K562 (cell line): Measurements from ENCODE around the gene CDC14A. TPM values are rescaled to one million over a fixed set of nuclear protein-coding genes. Genes with fewer than 3 reads are reported as not detected.

Experiments used
- ASH1L ChIP-seq: fragments of 450-650 bp; IDR thresholded peaks from 2 replicates; pipeline ENCODE4 v1.6.1; 2018; ENCODE audit warnings: borderline replicate concordance, mild to moderate bottlenecking, low read depth; ENCODE audit not compliant: partially characterized antibody
- CBX3 ChIP-seq, 2 experiments: IDR thresholded peaks; 1 replicate in 1 of 2; 2 replicates in 1 of 2; pipeline ENCODE4 v1.6.1; 2012; ENCODE audit warnings: inconsistent platforms in 2 of 2, low read length in 2 of 2, borderline replicate concordance in 1 of 2, control low read depth in 1 of 2
- CHAMP1 ChIP-seq: fragments of 450-650 bp; IDR thresholded peaks from 2 replicates; pipeline ENCODE4 v1.6.1; 2016; ENCODE audit warnings: mild to moderate bottlenecking
- CLOCK ChIP-seq: fragments of 250-450 bp; sonication (Bioruptor Pico); IDR thresholded peaks from 2 replicates; pipeline ENCODE4 v1.4.0; 2020; ENCODE audit warnings: mild to moderate bottlenecking, moderate library complexity, borderline replicate concordance
- DMBX1 ChIP-seq: fragments of 250-450 bp; sonication (Bioruptor Pico); IDR thresholded peaks from 2 replicates; pipeline ENCODE4 v1.8.0; 2022; ENCODE audit warnings: inconsistent platforms, mild to moderate bottlenecking, moderate library complexity, borderline replicate concordance
- ELF2 ChIP-seq: fragments of 250-450 bp; sonication (Bioruptor Pico); IDR thresholded peaks from 2 replicates; pipeline ENCODE4 v1.5.0; 2021; ENCODE audit warnings: mild to moderate bottlenecking
- ETV1 ChIP-seq: fragments of 450-650 bp; conservative IDR thresholded peaks from 2 replicates; pipeline ENCODE4 v1.6.1; 2016; ENCODE audit warnings: missing genetic modification characterization, control low read depth, low read depth, missing compliant biosample characterization
- IRF1 ChIP-seq: sonication (generic); formaldehyde crosslinking; IDR thresholded peaks from 2 replicates; pipeline ENCODE4 v1.8.0; 2022; ENCODE audit warnings: missing genetic modification reagents, mild to moderate bottlenecking, borderline replicate concordance
- IRF2 ChIP-seq: sonication (generic); formaldehyde crosslinking; IDR thresholded peaks from 2 replicates; pipeline ENCODE4 v1.8.1; 2022; ENCODE audit warnings: mild to moderate bottlenecking, missing genetic modification reagents
- KAT8 ChIP-seq: fragments of 450-650 bp; IDR thresholded peaks from 2 replicates; pipeline ENCODE4 v1.6.1; 2016; ENCODE audit warnings: low read depth, mild to moderate bottlenecking
- KLF10 ChIP-seq: fragments of 250-450 bp; sonication (Bioruptor Pico); IDR thresholded peaks from 2 replicates; pipeline ENCODE4 v1.6.1; 2021; ENCODE audit warnings: matching md5 sums
- MAZ ChIP-seq, 2 experiments: fragments of 450-650 bp in 1 of 2; sonication (generic) in 1 of 2; formaldehyde crosslinking; IDR thresholded peaks in 1 of 2; conservative IDR thresholded peaks in 1 of 2; 2 replicates each; pipeline versions ENCODE4 v1.4.0 to v1.5.0; 2020; ENCODE audit warnings: mild to moderate bottlenecking in 1 of 2, missing genetic modification reagents in 1 of 2
- MECOM ChIP-seq: fragments of 250-450 bp; sonication (Bioruptor Pico); IDR thresholded peaks from 2 replicates; pipeline ENCODE4 v1.8.0; 2022; ENCODE audit warnings: inconsistent platforms
- NBN ChIP-seq: fragments of 450-650 bp; IDR thresholded peaks from 2 replicates; pipeline ENCODE4 v1.6.1; 2016; ENCODE audit warnings: low read depth, mild to moderate bottlenecking
- PHF8 ChIP-seq: fragments of 200-600 bp; sonication (generic); IDR thresholded peaks from 2 replicates; pipeline ENCODE4 v1.6.1; 2012; ENCODE audit warnings: mixed run types, mild to moderate bottlenecking, inconsistent platforms, low read length, moderate library complexity, borderline replicate concordance
- POLR2AphosphoS5 ChIP-seq: IDR thresholded peaks from 2 replicates; pipeline ENCODE4 v1.6.1; 2011; ENCODE audit warnings: mild to moderate bottlenecking, low read depth, low read length, moderate library complexity; ENCODE audit not compliant: control insufficient read depth, insufficient read depth
- PYGO2 ChIP-seq: fragments of 450-650 bp; IDR thresholded peaks from 2 replicates; pipeline ENCODE4 v1.6.1; 2016; ENCODE audit warnings: mild to moderate bottlenecking, missing genetic modification characterization, moderate library complexity, missing compliant biosample characterization
- SAP30 ChIP-seq: fragments of 200-600 bp; sonication (generic); IDR thresholded peaks from 2 replicates; pipeline ENCODE4 v1.6.1; 2012; ENCODE audit warnings: borderline replicate concordance, low read depth, mild to moderate bottlenecking, moderate library complexity, low read length, control low read depth, inconsistent platforms; ENCODE audit not compliant: insufficient read depth, poor library complexity, severe bottlenecking
- TARDBP ChIP-seq: fragments of 450-650 bp; IDR thresholded peaks from 2 replicates; pipeline ENCODE4 v1.6.1; 2016
- TGIF2 ChIP-seq: sonication (generic); formaldehyde crosslinking; IDR thresholded peaks from 2 replicates; pipeline ENCODE4 v1.8.1; 2022; ENCODE audit warnings: mild to moderate bottlenecking, missing genetic modification reagents, moderate library complexity
- ZBTB1 ChIP-seq: sonication (generic); formaldehyde crosslinking; IDR thresholded peaks from 2 replicates; pipeline ENCODE4 v1.8.1; 2023; ENCODE audit warnings: missing genetic modification reagents, low read depth, mild to moderate bottlenecking, borderline replicate concordance
- ZNF311 ChIP-seq: fragments of 250-450 bp; sonication (Bioruptor Pico); IDR thresholded peaks from 2 replicates; pipeline ENCODE4 v1.4.0; 2020; ENCODE audit warnings: mild to moderate bottlenecking, moderate library complexity
- ZSCAN29 ChIP-seq: fragments of 450-650 bp; IDR thresholded peaks from 2 replicates; pipeline ENCODE4 v1.6.1; 2017
- polyA plus RNA-seq, 8 experiments: library from polyadenylated mRNA; depleted of rRNA in 4 of 8; stranded (reverse) in 5 of 8; unstranded in 3 of 8; fragments of >200 nt; fragmentation: Nextera tagmentation in 2 of 8; fragmentation: Illumina TruSeq in 1 of 8; extraction: Ambion mirVana in 2 of 8; extraction: Trizol in 1 of 8; gene quantifications; 2 replicates each; pipeline versions ENCODE4 v1.2.1 to v1.2.3, GENCODE V29; 2011 to 2014; ENCODE audit warnings: inconsistent platforms in 1 of 8, missing spikeins in 1 of 8
- total RNA-seq, 7 experiments: library from RNA; depleted of rRNA in 6 of 7; stranded (reverse); fragments of >200 nt in 6 of 7; fragmentation: Illumina TruSeq in 2 of 7; extraction: Trizol in 2 of 7; gene quantifications; 2 replicates each; pipeline versions ENCODE4 v1.2.1 to v1.2.3, GENCODE V29; 2011 to 2021; ENCODE audit warnings: low replicate concordance in 1 of 7

CDC14A gene
- total and polyA plus RNA-seq, 9 of the 15 experiments (the other 6 are each of a cell fraction or from before 2014, with no cell fraction given), result 17.0 to 74.3 (median 33.4) TPM

- no peak for TF ChIP-seq IRF1 (CRISPR knock-in tag)
- TF ChIP-seq DMBX1 (CRISPR knock-in tag), result no peak
- TF ChIP-seq ZBTB1, result no peak
- TF ChIP-seq KLF10 (CRISPR knock-in tag), result no peak
- TF ChIP-seq CLOCK (CRISPR knock-in tag), result no peak
- TF ChIP-seq MAZ (CRISPR knock-in tag; conservative IDR thresholded peaks at IDR 0.05 in 1 of 2, IDR thresholded peaks at IDR 0.05 in 1 of 2), result no peak
- TF ChIP-seq CHAMP1, result no peak
- TF ChIP-seq ETV1 (tag), result peak; percentile 67; the same call in 1 of the 2 replicates
- no peak for TF ChIP-seq IRF2 (CRISPR knock-in tag)
- no peak for TF ChIP-seq NBN
- no peak for TF ChIP-seq ZSCAN29
- TF ChIP-seq SAP30, result peak; percentile 51
- TF ChIP-seq PYGO2 (tag), result no peak
- no peak for TF ChIP-seq TGIF2 (CRISPR knock-in tag)
- no peak for TF ChIP-seq ZNF311 (CRISPR knock-in tag)
- TF ChIP-seq KAT8, result no peak
- peak; percentile 32; the same call in 1 of the 2 replicates for TF ChIP-seq ELF2 (CRISPR knock-in tag)
- no peak for TF ChIP-seq MECOM (CRISPR knock-in tag)
- TF ChIP-seq TARDBP, result 0 out of 2 replicates have a peak, but pooled peaks have one; percentile 16
- no peak for TF ChIP-seq POLR2AphosphoS5
- no peak for TF ChIP-seq CBX3 (IDR thresholded peaks at IDR 0.05; ENCODE audit: borderline replicate concordance in 1 of 2, low read length in 2 of 2)
- TF ChIP-seq ASH1L, result no peak
- TF ChIP-seq PHF8, result no peak
These were observed 930 bp downstream of the CDC14A start (continued) for GRCh38 chr1:100353071-100353801.
